Measurements from ENCODE around the gene MAD1L1. TPM values are rescaled to one million over a fixed set of nuclear protein-coding genes. Genes with fewer than 3 reads are reported as not detected.

Gene MAD1L1
- total RNA-seq, 1 donor from 2014 or later = 32.3 TPM

DNA sequence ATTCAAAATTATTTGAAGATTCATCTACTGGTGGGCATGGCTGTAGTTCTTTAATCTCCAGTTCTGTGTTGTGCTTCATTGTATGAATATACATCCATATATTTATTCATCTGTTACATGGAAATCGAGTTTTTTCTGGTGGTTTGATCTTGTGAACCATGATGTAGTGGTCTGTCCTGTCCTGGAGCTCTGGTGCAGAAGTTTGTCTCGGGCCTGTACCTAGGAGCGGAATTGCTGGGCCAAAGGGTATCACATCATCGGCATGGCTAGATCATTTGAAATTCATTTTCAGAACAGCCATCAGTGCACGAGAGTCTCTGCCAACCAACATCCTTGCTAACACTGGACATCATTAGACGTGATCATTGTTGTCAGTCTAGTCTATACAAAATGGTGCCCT lies 455.6 kb downstream of the MAD1L1 start:
- Histone ChIP-seq H4K20me1 (ENCODE audit: insufficient read depth, low read length) (no peaks in the 10 kb centered on the region), H3K4me1 (ENCODE audit: insufficient read depth, low read length) (no peaks in the 10 kb centered on the region), H3K27me3 (ENCODE audit: insufficient read depth, low read length) (no peaks in the 10 kb centered on the region), H2AFZ (ENCODE audit: low read depth, low read length) (no peak overlapping the region), H3K4me3 (ENCODE audit: insufficient read depth, low read depth, low read length) (no peak overlapping the region), H3K79me2 (ENCODE audit: insufficient read depth, low read length) (no peaks in the 10 kb centered on the region), H3K4me2 (ENCODE audit: low read length) (no peak overlapping the region), H3K27ac (ENCODE audit: low read depth, low read length) (no peak overlapping the region), H3K9me3 (ENCODE audit: insufficient read depth, low read depth, low read length) (peaks cover 5% of the 10 kb centered on the region), H3K9ac (ENCODE audit: low read length) (no peak overlapping the region), H3K36me3 (ENCODE audit: insufficient read depth, low read length) (no peaks in the 10 kb centered on the region)
- Mint-ChIP-seq H3K27me3 (ENCODE audit: low read depth, unreplicated experiment) (peaks cover 33% of the 10 kb centered on the region), H3K4me1 (ENCODE audit: low read depth, unreplicated experiment) (no peaks in the 10 kb centered on the region), H3K36me3 (ENCODE audit: low read depth, unreplicated experiment) (no peaks in the 10 kb centered on the region), H3K9me3 (ENCODE audit: unreplicated experiment) (peaks cover 22% of the 10 kb centered on the region), H3K27ac (ENCODE audit: unreplicated experiment) (no peak overlapping the region), H3K4me3 (ENCODE audit: unreplicated experiment) (no peak overlapping the region)
- no peak for DNase-seq (ENCODE audit: low read depth)
- FAIRE-seq = no peak
- TF ChIP-seq, protein P1, sequence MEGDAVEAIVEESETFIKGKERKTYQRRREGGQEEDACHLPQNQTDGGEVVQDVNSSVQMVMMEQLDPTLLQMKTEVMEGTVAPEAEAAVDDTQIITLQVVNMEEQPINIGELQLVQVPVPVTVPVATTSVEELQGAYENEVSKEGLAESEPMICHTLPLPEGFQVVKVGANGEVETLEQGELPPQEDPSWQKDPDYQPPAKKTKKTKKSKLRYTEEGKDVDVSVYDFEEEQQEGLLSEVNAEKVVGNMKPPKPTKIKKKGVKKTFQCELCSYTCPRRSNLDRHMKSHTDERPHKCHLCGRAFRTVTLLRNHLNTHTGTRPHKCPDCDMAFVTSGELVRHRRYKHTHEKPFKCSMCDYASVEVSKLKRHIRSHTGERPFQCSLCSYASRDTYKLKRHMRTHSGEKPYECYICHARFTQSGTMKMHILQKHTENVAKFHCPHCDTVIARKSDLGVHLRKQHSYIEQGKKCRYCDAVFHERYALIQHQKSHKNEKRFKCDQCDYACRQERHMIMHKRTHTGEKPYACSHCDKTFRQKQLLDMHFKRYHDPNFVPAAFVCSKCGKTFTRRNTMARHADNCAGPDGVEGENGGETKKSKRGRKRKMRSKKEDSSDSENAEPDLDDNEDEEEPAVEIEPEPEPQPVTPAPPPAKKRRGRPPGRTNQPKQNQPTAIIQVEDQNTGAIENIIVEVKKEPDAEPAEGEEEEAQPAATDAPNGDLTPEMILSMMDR (IDR thresholded peaks at IDR 0.05; ENCODE audit: insufficient read depth, low read depth, low read length) = no peak
- TF ChIP-seq EZH2 (IDR thresholded peaks at IDR 0.05; ENCODE audit: insufficient read depth, low read length) = no peak

DNA sequence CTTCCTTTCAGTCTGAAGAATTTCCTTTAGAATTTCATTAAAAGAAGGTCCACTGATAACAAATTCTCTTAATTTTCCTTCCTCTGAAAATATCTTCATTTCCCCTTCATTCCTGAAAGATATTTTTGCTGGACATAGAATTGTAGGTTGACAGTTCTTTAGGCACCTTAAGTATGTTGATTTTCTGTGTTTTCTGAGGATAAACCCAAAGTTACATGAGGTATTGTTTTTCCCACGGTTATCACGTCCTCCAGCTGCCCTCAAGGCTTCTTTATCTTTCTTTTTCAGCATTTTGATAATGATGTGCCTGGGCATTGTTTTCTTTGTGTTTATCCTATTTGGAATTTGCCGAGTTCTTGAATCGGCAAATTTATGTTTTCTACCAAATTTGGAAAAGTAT lies 457.4 kb downstream of the MAD1L1 start:
- DNase-seq (ENCODE audit: low read depth) (no peak), FAIRE-seq (no peak)
- Mint-ChIP-seq H3K9me3 (ENCODE audit: unreplicated experiment) (peaks cover 20% of the 10 kb centered on the region), H3K36me3 (ENCODE audit: low read depth, unreplicated experiment) (no peaks in the 10 kb centered on the region), H3K4me3 (ENCODE audit: unreplicated experiment) (no peak overlapping the region), H3K4me1 (ENCODE audit: low read depth, unreplicated experiment) (no peaks in the 10 kb centered on the region), H3K27ac (ENCODE audit: unreplicated experiment) (no peak overlapping the region), H3K27me3 (ENCODE audit: low read depth, unreplicated experiment) (peaks cover 25% of the 10 kb centered on the region)
- H3K4me2 ChIP-seq (ENCODE audit: low read length) = no peak overlapping the region
- no peaks in the 10 kb centered on the region for H3K79me2 ChIP-seq (ENCODE audit: insufficient read depth, low read length)
- no peak overlapping the region for H3K9ac ChIP-seq (ENCODE audit: low read length)
- TF ChIP-seq, protein P1 (IDR thresholded peaks at IDR 0.05; ENCODE audit: insufficient read depth, low read depth, low read length) = no peak
- no peak for TF ChIP-seq EZH2 (IDR thresholded peaks at IDR 0.05; ENCODE audit: insufficient read depth, low read length)
- H3K4me1 ChIP-seq (ENCODE audit: insufficient read depth, low read length) = no peaks in the 10 kb centered on the region
- H3K27ac ChIP-seq (ENCODE audit: low read depth, low read length) = no peak overlapping the region
- no peaks in the 10 kb centered on the region for H3K27me3 ChIP-seq (ENCODE audit: insufficient read depth, low read length)
- H3K9me3 ChIP-seq (ENCODE audit: insufficient read depth, low read depth, low read length) = peaks cover 5% of the 10 kb centered on the region
- no peak overlapping the region for H2AFZ ChIP-seq (ENCODE audit: low read depth, low read length)
- no peaks in the 10 kb centered on the region for H4K20me1 ChIP-seq (ENCODE audit: insufficient read depth, low read length)
- no peaks in the 10 kb centered on the region for H3K36me3 ChIP-seq (ENCODE audit: insufficient read depth, low read length)
- H3K4me3 ChIP-seq (ENCODE audit: insufficient read depth, low read depth, low read length) = no peak overlapping the region

GRCh38 chr7:1770331-1770730 lies 462.4 kb downstream of the MAD1L1 start:
- Histone ChIP-seq H3K27ac (ENCODE audit: low read depth, low read length) (no peak overlapping the region), H3K4me2 (ENCODE audit: low read length) (no peak overlapping the region), H3K27me3 (ENCODE audit: insufficient read depth, low read length) (no peaks in the 10 kb centered on the region), H3K79me2 (ENCODE audit: insufficient read depth, low read length) (no peaks in the 10 kb centered on the region), H4K20me1 (ENCODE audit: insufficient read depth, low read length) (no peaks in the 10 kb centered on the region), H3K9ac (ENCODE audit: low read length) (no peak overlapping the region), H3K36me3 (ENCODE audit: insufficient read depth, low read length) (no peaks in the 10 kb centered on the region), H3K4me3 (ENCODE audit: insufficient read depth, low read depth, low read length) (no peak overlapping the region), H2AFZ (ENCODE audit: low read depth, low read length) (no peak overlapping the region), H3K9me3 (ENCODE audit: insufficient read depth, low read depth, low read length) (peaks cover under 1% of the 10 kb centered on the region), H3K4me1 (ENCODE audit: insufficient read depth, low read length) (no peaks in the 10 kb centered on the region)
- FAIRE-seq (no peak), DNase-seq (ENCODE audit: low read depth) (no peak)
- Mint-ChIP-seq H3K4me1 (ENCODE audit: low read depth, unreplicated experiment) (no peaks in the 10 kb centered on the region), H3K9me3 (ENCODE audit: unreplicated experiment) (peaks cover 9% of the 10 kb centered on the region), H3K36me3 (ENCODE audit: low read depth, unreplicated experiment) (no peaks in the 10 kb centered on the region), H3K4me3 (ENCODE audit: unreplicated experiment) (no peak overlapping the region), H3K27me3 (ENCODE audit: low read depth, unreplicated experiment) (peaks cover 32% of the 10 kb centered on the region), H3K27ac (ENCODE audit: unreplicated experiment) (no peak overlapping the region)
- TF ChIP-seq EZH2 (IDR thresholded peaks at IDR 0.05; ENCODE audit: insufficient read depth, low read length) = no peak
- TF ChIP-seq, protein P1 (IDR thresholded peaks at IDR 0.05; ENCODE audit: insufficient read depth, low read depth, low read length) = no peak
